ENCODE data around the gene TBCCD1. TPM values are rescaled to one million over a fixed set of nuclear protein-coding genes. Genes with fewer than 3 reads are reported as not detected.
A peak's percentile ranks its signal among the peaks of the same experiment; 100 is the strongest.

Gene TBCCD1, protein sequence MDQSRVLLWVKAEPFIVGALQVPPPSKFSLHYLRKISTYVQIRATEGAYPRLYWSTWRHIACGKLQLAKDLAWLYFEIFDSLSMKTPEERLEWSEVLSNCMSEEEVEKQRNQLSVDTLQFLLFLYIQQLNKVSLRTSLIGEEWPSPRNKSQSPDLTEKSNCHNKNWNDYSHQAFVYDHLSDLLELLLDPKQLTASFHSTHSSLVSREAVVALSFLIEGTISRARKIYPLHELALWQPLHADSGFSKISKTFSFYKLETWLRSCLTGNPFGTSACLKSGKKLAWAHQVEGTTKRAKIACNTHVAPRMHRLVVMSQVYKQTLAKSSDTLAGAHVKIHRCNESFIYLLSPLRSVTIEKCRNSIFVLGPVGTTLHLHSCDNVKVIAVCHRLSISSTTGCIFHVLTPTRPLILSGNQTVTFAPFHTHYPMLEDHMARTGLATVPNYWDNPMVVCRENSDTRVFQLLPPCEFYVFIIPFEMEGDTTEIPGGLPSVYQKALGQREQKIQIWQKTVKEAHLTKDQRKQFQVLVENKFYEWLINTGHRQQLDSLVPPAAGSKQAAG
- total RNA-seq (2021; ENCODE audit: unreplicated experiment) (14.5 TPM), Bru-seq, nascent RNA (percentile 68 among the genes with signal in this experiment), BruChase-seq, experiment 1, labeled RNA remaining after a 2-hour chase (percentile 75 among the genes with signal in this experiment), BruChase-seq, experiment 2, labeled RNA remaining after a 6-hour chase (percentile 65 among the genes with signal in this experiment)
- polyA plus RNA-seq (2012; ENCODE audit: insufficient read length) = 8.3 TPM
- long read RNA-seq, transcript TBCCD1-201 (8 exons, 2,441 nt) = major isoform, 37 of 48 reads
- long read RNA-seq, partial matches to known transcripts = 6 of 48 reads
- long read RNA-seq, other reads (novel, unspliced or antisense) = 5 of 48 reads

DNA sequence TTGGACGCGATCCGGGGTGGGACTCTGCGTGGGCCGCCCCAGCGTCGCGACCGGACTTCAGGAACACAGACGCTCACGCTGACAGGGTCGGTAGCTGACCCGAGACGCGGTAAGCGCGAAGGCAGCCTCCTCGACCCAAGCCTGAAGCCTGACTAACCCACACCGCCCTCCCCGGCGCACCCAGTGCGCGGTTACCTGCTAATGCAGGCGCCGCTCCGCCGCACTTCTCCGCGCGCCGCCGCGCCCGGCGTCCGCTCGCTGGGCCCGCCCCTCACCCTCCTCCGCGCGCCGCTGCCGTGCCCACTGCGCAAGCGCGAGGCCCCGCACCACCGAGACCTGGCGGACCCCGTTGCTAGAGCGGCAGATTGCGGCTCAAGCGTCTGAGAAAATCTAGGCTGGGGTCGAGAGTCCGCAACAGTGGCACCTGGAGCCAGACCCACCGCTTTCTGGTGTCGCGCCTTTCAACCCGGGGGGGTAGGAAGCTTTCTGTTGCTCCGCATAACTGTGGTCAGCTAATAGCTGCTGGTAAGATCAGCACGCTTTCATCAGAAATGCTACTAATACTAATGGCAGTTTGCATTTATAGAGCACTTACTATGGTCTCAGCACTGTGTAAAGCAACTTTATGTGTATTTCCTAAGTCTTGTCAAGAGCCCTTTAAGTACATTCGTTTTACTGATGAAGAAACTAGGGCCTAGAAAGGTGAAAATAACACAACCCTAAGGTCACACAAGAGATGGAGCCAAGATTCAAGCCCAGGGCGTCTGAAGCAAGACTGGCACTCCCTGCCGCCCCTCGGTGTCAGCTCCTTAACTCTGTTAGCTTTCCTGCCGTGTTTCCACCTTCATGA, at the start of gene TBCCD1:
Gene TBCCD1 (minus strand): TSS at position 268 of the 850 bp plus-strand sequence. CDS start 3,010 bp downstream, outside the sequence.
- H3K27ac ChIP-seq (ENCODE audit: low read length) = peak within 1 kb of the TSS; percentile 97
- POLR2A ChIA-PET = interaction anchor here (0.5 kb wide), 1 partner anchor 441 kb away, joined by 4 read pairs; no protein-coding TSS in a partner anchor
- peaks cover 14% of the 10 kb centered on the region for H3K36me3 ChIP-seq (ENCODE audit: control insufficient read depth, insufficient read depth, low read length)
- in situ Hi-C loops (cut with HindIII; ENCODE audit: low pct_unique_long_range_greater_than_20kb, low sequenced_read_pairs) (no loop called here), intact Hi-C loops (cut with micrococcal nuclease; ENCODE audit: unreplicated experiment) (no loop called here)
- no peaks in the 10 kb centered on the region for H3K9me3 ChIP-seq (ENCODE audit: control insufficient read depth, insufficient read depth, low read depth, low read length)
- ATAC-seq (peak; percentile 81), DNase-seq (ENCODE audit: low read depth, low spot score) (peak; percentile 69)
- no peaks in the 10 kb centered on the region for H3K27me3 ChIP-seq (ENCODE audit: control insufficient read depth, insufficient read depth, low read length)
- BruUV-seq (replicated peaks) = no TSS peak
- CTCF ChIA-PET = interaction anchor here (0.6 kb wide), 2 partner anchors 18 to 641 kb away, joined by 3 to 7 read pairs; no protein-coding TSS in a partner anchor
- H3K4me1 ChIP-seq (ENCODE audit: control insufficient read depth, insufficient read depth, low read length) = peaks cover 15% of the 10 kb centered on the region
- TF ChIP-seq TCF7L2 (IDR thresholded peaks at IDR 0.05; ENCODE audit: low read depth, low read length) (peak; percentile 53; the same call in 1 of the 2 replicates), POLR2AphosphoS5 (IDR thresholded peaks at IDR 0.05; ENCODE audit: low read depth, low read length) (peak; percentile 87), SIN3A (IDR thresholded peaks at IDR 0.05; ENCODE audit: borderline replicate concordance, insufficient read depth, low read depth, low read length) (0 out of 2 replicates have a peak, but pooled peaks have one; percentile 69)
- TF ChIP-seq, protein P1, sequence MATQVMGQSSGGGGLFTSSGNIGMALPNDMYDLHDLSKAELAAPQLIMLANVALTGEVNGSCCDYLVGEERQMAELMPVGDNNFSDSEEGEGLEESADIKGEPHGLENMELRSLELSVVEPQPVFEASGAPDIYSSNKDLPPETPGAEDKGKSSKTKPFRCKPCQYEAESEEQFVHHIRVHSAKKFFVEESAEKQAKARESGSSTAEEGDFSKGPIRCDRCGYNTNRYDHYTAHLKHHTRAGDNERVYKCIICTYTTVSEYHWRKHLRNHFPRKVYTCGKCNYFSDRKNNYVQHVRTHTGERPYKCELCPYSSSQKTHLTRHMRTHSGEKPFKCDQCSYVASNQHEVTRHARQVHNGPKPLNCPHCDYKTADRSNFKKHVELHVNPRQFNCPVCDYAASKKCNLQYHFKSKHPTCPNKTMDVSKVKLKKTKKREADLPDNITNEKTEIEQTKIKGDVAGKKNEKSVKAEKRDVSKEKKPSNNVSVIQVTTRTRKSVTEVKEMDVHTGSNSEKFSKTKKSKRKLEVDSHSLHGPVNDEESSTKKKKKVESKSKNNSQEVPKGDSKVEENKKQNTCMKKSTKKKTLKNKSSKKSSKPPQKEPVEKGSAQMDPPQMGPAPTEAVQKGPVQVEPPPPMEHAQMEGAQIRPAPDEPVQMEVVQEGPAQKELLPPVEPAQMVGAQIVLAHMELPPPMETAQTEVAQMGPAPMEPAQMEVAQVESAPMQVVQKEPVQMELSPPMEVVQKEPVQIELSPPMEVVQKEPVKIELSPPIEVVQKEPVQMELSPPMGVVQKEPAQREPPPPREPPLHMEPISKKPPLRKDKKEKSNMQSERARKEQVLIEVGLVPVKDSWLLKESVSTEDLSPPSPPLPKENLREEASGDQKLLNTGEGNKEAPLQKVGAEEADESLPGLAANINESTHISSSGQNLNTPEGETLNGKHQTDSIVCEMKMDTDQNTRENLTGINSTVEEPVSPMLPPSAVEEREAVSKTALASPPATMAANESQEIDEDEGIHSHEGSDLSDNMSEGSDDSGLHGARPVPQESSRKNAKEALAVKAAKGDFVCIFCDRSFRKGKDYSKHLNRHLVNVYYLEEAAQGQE (IDR thresholded peaks at IDR 0.05; ENCODE audit: insufficient read depth in 1 of 2, low read depth in 2 of 2, low read length in 1 of 2) = no peak
- TF ChIP-seq, protein P2, sequence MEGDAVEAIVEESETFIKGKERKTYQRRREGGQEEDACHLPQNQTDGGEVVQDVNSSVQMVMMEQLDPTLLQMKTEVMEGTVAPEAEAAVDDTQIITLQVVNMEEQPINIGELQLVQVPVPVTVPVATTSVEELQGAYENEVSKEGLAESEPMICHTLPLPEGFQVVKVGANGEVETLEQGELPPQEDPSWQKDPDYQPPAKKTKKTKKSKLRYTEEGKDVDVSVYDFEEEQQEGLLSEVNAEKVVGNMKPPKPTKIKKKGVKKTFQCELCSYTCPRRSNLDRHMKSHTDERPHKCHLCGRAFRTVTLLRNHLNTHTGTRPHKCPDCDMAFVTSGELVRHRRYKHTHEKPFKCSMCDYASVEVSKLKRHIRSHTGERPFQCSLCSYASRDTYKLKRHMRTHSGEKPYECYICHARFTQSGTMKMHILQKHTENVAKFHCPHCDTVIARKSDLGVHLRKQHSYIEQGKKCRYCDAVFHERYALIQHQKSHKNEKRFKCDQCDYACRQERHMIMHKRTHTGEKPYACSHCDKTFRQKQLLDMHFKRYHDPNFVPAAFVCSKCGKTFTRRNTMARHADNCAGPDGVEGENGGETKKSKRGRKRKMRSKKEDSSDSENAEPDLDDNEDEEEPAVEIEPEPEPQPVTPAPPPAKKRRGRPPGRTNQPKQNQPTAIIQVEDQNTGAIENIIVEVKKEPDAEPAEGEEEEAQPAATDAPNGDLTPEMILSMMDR (IDR thresholded peaks at IDR 0.05) = no peak
- H3K4me3 ChIP-seq (ENCODE audit: low read depth in 2 of 2, low read length in 2 of 2) = peak within 1 kb of the TSS; percentile 78 to 86

DNA sequence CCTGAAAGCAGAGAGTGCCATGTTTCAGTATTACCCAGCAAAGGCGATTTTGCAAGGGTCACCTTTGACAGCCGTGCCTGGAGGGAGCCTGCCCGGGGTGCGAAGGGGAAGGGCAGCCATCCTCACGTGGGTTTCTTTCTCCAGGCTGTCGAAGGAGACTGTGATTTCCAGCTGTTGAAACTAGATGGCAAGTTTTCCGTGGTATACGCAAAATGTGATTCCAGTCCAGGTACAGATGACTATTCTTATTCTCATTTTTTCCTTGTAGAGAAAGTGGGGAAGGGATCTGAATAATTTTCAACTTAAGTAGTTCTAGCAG, 49.1 kb upstream of the TBCCD1 start:
- Histone ChIP-seq H3K36me3 (ENCODE audit: control insufficient read depth, insufficient read depth, low read length) (no peaks in the 10 kb centered on the region), H3K9me3 (ENCODE audit: control insufficient read depth, insufficient read depth, low read depth, low read length) (no peaks in the 10 kb centered on the region), H3K4me1 (ENCODE audit: control insufficient read depth, insufficient read depth, low read length) (0 out of 2 replicates have a peak, but pooled peaks cover 6% of the 10 kb centered on the region), H3K27ac (ENCODE audit: low read length) (no peak overlapping the region), H3K27me3 (ENCODE audit: control insufficient read depth, insufficient read depth, low read length) (peaks cover 12% of the 10 kb centered on the region), H3K4me3 (ENCODE audit: low read depth in 2 of 2, low read length in 2 of 2) (no peak overlapping the region)
- TF ChIP-seq POLR2AphosphoS5 (IDR thresholded peaks at IDR 0.05; ENCODE audit: low read depth, low read length) (no peak), SIN3A (IDR thresholded peaks at IDR 0.05; ENCODE audit: borderline replicate concordance, insufficient read depth, low read depth, low read length) (no peak), TCF7L2 (IDR thresholded peaks at IDR 0.05; ENCODE audit: low read depth, low read length) (no peak)
- TF ChIP-seq, protein P2 (IDR thresholded peaks at IDR 0.05) = no peak
- TF ChIP-seq, protein P1 (IDR thresholded peaks at IDR 0.05; ENCODE audit: insufficient read depth in 1 of 2, low read depth in 2 of 2, low read length in 1 of 2) = no peak
- DNase-seq (ENCODE audit: low read depth, low spot score) (no peak), ATAC-seq (no peak)
- CTCF ChIA-PET = interaction anchor here (0.6 to 2.3 kb wide), 4 partner anchors 14 to 208 kb away, joined by 3 to 6 read pairs (median 4); no protein-coding TSS in a partner anchor
- BruUV-seq (replicated peaks) = no TSS peak
- intact Hi-C loops (cut with micrococcal nuclease; ENCODE audit: unreplicated experiment) = loop anchor here (2.0 kb wide), 1 partner anchor 137 kb away; no protein-coding TSS in a partner anchor
- in situ Hi-C loops (cut with HindIII; ENCODE audit: low pct_unique_long_range_greater_than_20kb, low sequenced_read_pairs) = no loop called here
- POLR2A ChIA-PET = no interaction called here

Data from Panc1 (cell line).